ENCODE data around the gene PHAF1. TPM values are rescaled to one million over a fixed set of nuclear protein-coding genes. Genes with fewer than 3 reads are reported as not detected.

The PHAF1 gene
- total and polyA plus RNA-seq, 9 of the 15 experiments (the other 6 are each of a cell fraction or from before 2014, with no cell fraction given) = 5.1 to 25.4 (median 13.8) TPM

- Histone ChIP-seq H3K79me2 (ENCODE audit: control insufficient read depth, insufficient read depth, low read length) (peaks cover 49% of the 10 kb centered on the region), H3K27ac (ENCODE audit: extremely low read depth, low read depth, low read length) (no peak overlapping the region; the same call in 2 of the 3 replicates), H3K4me3 (no peak overlapping the region), H3K9ac (ENCODE audit: insufficient read depth in 1 of 2, low read depth in 2 of 2, low read length in 2 of 2) (no peak overlapping the region), H3K27me3 (ENCODE audit: control insufficient read depth in 2 of 2, insufficient read depth in 2 of 2, low read length in 2 of 2) (no peaks in the 10 kb centered on the region), H3K9me3 (replicated peaks; ENCODE audit: control insufficient read depth, insufficient read depth, low read depth, low read length) (no peaks in the 10 kb centered on the region), H3K36me3 (ENCODE audit: control insufficient read depth, insufficient read depth, low read length) (peaks cover 46% of the 10 kb centered on the region), H3K9me1 (ENCODE audit: control insufficient read depth, insufficient read depth, low read length) (no peaks in the 10 kb centered on the region), H4K20me1 (replicated peaks; ENCODE audit: control insufficient read depth, insufficient read depth, low read length) (peaks cover 3% of the 10 kb centered on the region; the same call in 1 of the 2 replicates), H3K4me1 (replicated peaks in 1 of 2; ENCODE audit: control insufficient read depth in 2 of 2, insufficient read depth in 2 of 2, low read length in 2 of 2) (peaks cover 12 to 18% of the 10 kb centered on the region in 2 experiments; a peak in 3 of 5 replicates), H2AFZ (ENCODE audit: low read depth, low read length) (no peak overlapping the region), H3K4me2 (ENCODE audit: insufficient read depth, low read length) (no peak overlapping the region)
- ChIA-PET POLR2A (interaction anchor here (0.6 to 1.6 kb wide), 3 partner anchors 12 to 110 kb away, joined by 3 read pairs; no protein-coding TSS in a partner anchor), CTCF (ENCODE audit: low intra/inter-chr PET ratio) (no interaction called here)
- in situ Hi-C loops (cut with MboI) = no loop called here
- no peak for DNase-seq (ENCODE audit: extremely low read depth in 1 of 4, low spot score in 3 of 4)
- 92% methylated on average over 9 of the region's 13 CpGs for WGBS (ENCODE audit: insufficient coverage, low coverage, missing lambda C conversion rate)
- no peak for ATAC-seq
- BruUV-seq (replicated peaks) = no TSS peak
- no peak for FAIRE-seq
- TF ChIP-seq ZNF316 (IDR thresholded peaks at IDR 0.05) = peak; percentile 23; the same call in 1 of the 2 replicates
- no peak for TF ChIP-seq CBX1 (IDR thresholded peaks at IDR 0.05; ENCODE audit: low read depth)
- intact Hi-C loops (cut with micrococcal nuclease) = no loop called here
Measured at GRCh38 chr16:67116388-67117311, 6.9 kb downstream of the PHAF1 start.

- Histone ChIP-seq H3K4me2 (ENCODE audit: insufficient read depth, low read length) (no peak overlapping the region), H3K4me1 (replicated peaks in 1 of 2; ENCODE audit: control insufficient read depth in 2 of 2, insufficient read depth in 2 of 2, low read length in 2 of 2) (peaks cover 5 to 8% of the 10 kb centered on the region in 2 experiments; a peak in 3 of 5 replicates), H2AFZ (ENCODE audit: low read depth, low read length) (no peak overlapping the region), H3K27ac (ENCODE audit: extremely low read depth, low read depth, low read length) (no peak overlapping the region), H3K36me3 (ENCODE audit: control insufficient read depth, insufficient read depth, low read length) (peaks cover 51% of the 10 kb centered on the region), H3K9ac (ENCODE audit: insufficient read depth in 1 of 2, low read depth in 2 of 2, low read length in 2 of 2) (no peak overlapping the region), H4K20me1 (replicated peaks; ENCODE audit: control insufficient read depth, insufficient read depth, low read length) (peaks cover 3% of the 10 kb centered on the region; the same call in 1 of the 2 replicates), H3K9me3 (replicated peaks; ENCODE audit: control insufficient read depth, insufficient read depth, low read depth, low read length) (no peaks in the 10 kb centered on the region), H3K79me2 (ENCODE audit: control insufficient read depth, insufficient read depth, low read length) (peaks cover 38% of the 10 kb centered on the region), H3K27me3 (ENCODE audit: control insufficient read depth in 2 of 2, insufficient read depth in 2 of 2, low read length in 2 of 2) (no peaks in the 10 kb centered on the region), H3K9me1 (ENCODE audit: control insufficient read depth, insufficient read depth, low read length) (no peaks in the 10 kb centered on the region), H3K4me3 (no peak overlapping the region)
- ChIA-PET POLR2A (interaction anchor here (0.7 kb wide), 1 partner anchor 109 kb away, joined by 3 read pairs; no protein-coding TSS in a partner anchor), CTCF (ENCODE audit: low intra/inter-chr PET ratio) (interaction anchor here (0.6 kb wide), 1 partner anchor 931 kb away, joined by 3 read pairs; no protein-coding TSS in a partner anchor)
- BruUV-seq (replicated peaks) = no TSS peak
- TF ChIP-seq ESRRA (IDR thresholded peaks at IDR 0.05; ENCODE audit: borderline replicate concordance, low read depth) = no peak
- no peak for TF ChIP-seq ZNF444 (CRISPR knock-in tag; IDR thresholded peaks at IDR 0.05)
- 100% methylated on average over 3 of the region's 9 CpGs for WGBS (ENCODE audit: insufficient coverage, low coverage, missing lambda C conversion rate)
- no peak for ATAC-seq
- intact Hi-C loops (cut with micrococcal nuclease) = no loop called here
- no peak for DNase-seq (ENCODE audit: extremely low read depth in 1 of 4, low spot score in 3 of 4)
- FAIRE-seq = no peak
- in situ Hi-C loops (cut with MboI) = no loop called here
Measured at GRCh38 chr16:67117716-67118115, 8.0 kb downstream of the PHAF1 start.

All from K562 (cell line).